Suprapubic skin (tissue), 4 donors: ENCODE data around the gene ILRUN. TPM values are rescaled to one million over a fixed set of nuclear protein-coding genes. Genes with fewer than 3 reads are reported as not detected.
"Not testable (repeated sequence)": the region's sequence is repeated elsewhere in the genome, so short reads cannot be mapped to it uniquely, and the experiment has no call there.

Experiments used
- DNase-seq, 2 donors: peaks; one replicate each; pipeline ENCODE4 v3.0.0-alpha.2; 2019; ENCODE audit warnings: low spot score in 2 of 2
- H3K27ac ChIP-seq: fragments of 200-600 bp; sonication (generic); one replicate; pipeline ENCODE4 v1.5.1; 2019
- H3K27me3 ChIP-seq: fragments of 200-600 bp; sonication (generic); one replicate; pipeline ENCODE4 v1.5.1; 2019
- H3K36me3 ChIP-seq: fragments of 200-600 bp; sonication (generic); one replicate; pipeline ENCODE4 v1.5.1; 2019
- H3K4me1 ChIP-seq: fragments of 200-600 bp; sonication (generic); one replicate; pipeline ENCODE4 v1.5.1; 2019
- H3K4me3 ChIP-seq: fragments of 200-600 bp; sonication (generic); one replicate; pipeline ENCODE4 v1.5.1; 2019; ENCODE audit warnings: mild to moderate bottlenecking
- H3K9me3 ChIP-seq: fragments of 200-600 bp; sonication (generic); one replicate; pipeline ENCODE4 v1.5.1; 2019
- CTCF ChIP-seq, 2 donors: fragments of 200-600 bp in 1 of 2; fragments of 450-650 bp in 1 of 2; sonication (generic) in 1 of 2; IDR thresholded peaks; one replicate each; pipeline ENCODE4 v1.5.1; 2016 to 2019; ENCODE audit warnings: antibody characterized with exemption in 2 of 2, mild to moderate bottlenecking in 1 of 2, moderate library complexity in 1 of 2
- EP300 ChIP-seq: sonication (generic); formaldehyde crosslinking; IDR thresholded peaks from one replicate; pipeline ENCODE4 v1.6.1; 2017; ENCODE audit warnings: antibody characterized with exemption
- POLR2A ChIP-seq, 2 donors: fragments of 450-650 bp; IDR thresholded peaks; one replicate each; pipeline ENCODE4 v1.6.1; 2017; ENCODE audit warnings: antibody characterized with exemption in 2 of 2, mild to moderate bottlenecking in 2 of 2, moderate library complexity in 2 of 2
- POLR2AphosphoS5 ChIP-seq, 3 donors: sonication (generic); formaldehyde crosslinking; IDR thresholded peaks; one replicate each; pipeline ENCODE4 v1.6.1; 2017; ENCODE audit warnings: antibody characterized with exemption in 3 of 3
- WGBS: methylation state at CpG from one replicate; pipeline ENCODE4 v1.1.5; 2018; 5-methylcytosine and 5-hydroxymethylcytosine counted together
- total RNA-seq, 4 donors: library from RNA; depleted of rRNA; stranded (reverse); fragments of >200 nt; gene quantifications; one replicate each; pipeline ENCODE4 v1.1.0, GENCODE V29; 2016

The ILRUN gene
- total RNA-seq, 4 donors from 2014 or later = 65.0 to 86.5 (median 69.6) TPM

- peak overlapping the region; percentile 15 for H3K27ac ChIP-seq
- DNase-seq = no peak
- 77% methylated on average over 5 of the region's 5 CpGs for WGBS
- no peak for TF ChIP-seq POLR2AphosphoS5 (IDR thresholded peaks at IDR 0.05)
- peaks cover 21% of the 10 kb centered on the region for H3K4me1 ChIP-seq
- no peak overlapping the region for H3K4me3 ChIP-seq
- no peaks in the 10 kb centered on the region for H3K36me3 ChIP-seq
- H3K27me3 ChIP-seq = no peaks in the 10 kb centered on the region
- H3K9me3 ChIP-seq = no peaks in the 10 kb centered on the region
Measured at GRCh38 chr6:34663831-34664255, 32.7 kb downstream of the ILRUN start.

GRCh38 chr6:34663371-34663770 is 33.2 kb downstream of the ILRUN start:
- 94% methylated on average over 2 of the region's 2 CpGs for WGBS
- TF ChIP-seq EP300 (no peak), POLR2AphosphoS5 (IDR thresholded peaks at IDR 0.05) (no peak), POLR2A (IDR thresholded peaks at IDR 0.05) (no peak), CTCF (IDR thresholded peaks at IDR 0.05) (no peak)
- no peaks in the 10 kb centered on the region for H3K36me3 ChIP-seq
- no peak for DNase-seq
- no peaks in the 10 kb centered on the region for H3K27me3 ChIP-seq
- H3K4me1 ChIP-seq = peaks cover 26% of the 10 kb centered on the region
- H3K27ac ChIP-seq = no peak overlapping the region
- no peak overlapping the region for H3K4me3 ChIP-seq
- H3K9me3 ChIP-seq = no peaks in the 10 kb centered on the region

- no peaks in the 10 kb centered on the region for H3K9me3 ChIP-seq
- H3K36me3 ChIP-seq = no peaks in the 10 kb centered on the region
- no peak overlapping the region for H3K27ac ChIP-seq
- no peak for DNase-seq
- TF ChIP-seq POLR2AphosphoS5 (IDR thresholded peaks at IDR 0.05) (no peak), CTCF (IDR thresholded peaks at IDR 0.05) (no peak), POLR2A (IDR thresholded peaks at IDR 0.05) (no peak), EP300 (no peak)
- peaks cover 46% of the 10 kb centered on the region for H3K4me1 ChIP-seq
- no peaks in the 10 kb centered on the region for H3K27me3 ChIP-seq
- WGBS = 91% methylated on average over 1 of the region's 1 CpG
- no peak overlapping the region for H3K4me3 ChIP-seq
Measured at GRCh38 chr6:34661357-34661756, 35.2 kb downstream of the ILRUN start.

- no peak for DNase-seq
Measured at GRCh38 chr6:34658605-34659265, 37.8 kb downstream of the ILRUN start.

GRCh38 chr6:34657979-34658480 is 38.5 kb downstream of the ILRUN start:
- DNase-seq, H3K9me3 ChIP-seq, H3K27me3 ChIP-seq: not testable (repeated sequence)
- H3K36me3 ChIP-seq = peaks cover 10% of the 10 kb centered on the region
- peaks cover 38% of the 10 kb centered on the region for H3K4me1 ChIP-seq
- H3K4me3 ChIP-seq = peak overlapping the region; percentile 46
- 46% methylated on average over 6 of the region's 6 CpGs for WGBS
- peak overlapping the region; percentile 89 for H3K27ac ChIP-seq

More at GRCh38 chr6:34658605-34659265, 37.8 kb downstream of the ILRUN start:
- H3K36me3 ChIP-seq = peaks cover 4% of the 10 kb centered on the region
- H3K27ac ChIP-seq = peak overlapping the region; percentile 6
- peaks cover 41% of the 10 kb centered on the region for H3K4me1 ChIP-seq
- no peak overlapping the region for H3K4me3 ChIP-seq
- H3K9me3 ChIP-seq = no peaks in the 10 kb centered on the region
- no peaks in the 10 kb centered on the region for H3K27me3 ChIP-seq
- WGBS = 62% methylated on average over 7 of the region's 7 CpGs
- TF ChIP-seq CTCF (IDR thresholded peaks at IDR 0.05) (no peak), EP300 (no peak), POLR2A (IDR thresholded peaks at IDR 0.05) (no peak), POLR2AphosphoS5 (IDR thresholded peaks at IDR 0.05) (no peak)

GRCh38 chr6:34657307-34657978 is 39.1 kb downstream of the ILRUN start:
- H3K4me3 ChIP-seq = peak overlapping the region; percentile 46
- peaks cover 38% of the 10 kb centered on the region for H3K4me1 ChIP-seq
- H3K27me3 ChIP-seq = no peaks in the 10 kb centered on the region
- H3K36me3 ChIP-seq = peaks cover 11% of the 10 kb centered on the region
- H3K9me3 ChIP-seq = no peaks in the 10 kb centered on the region
- 0% methylated on average over 2 of the region's 2 CpGs for WGBS
- DNase-seq = no peak
- TF ChIP-seq EP300 (no peak), POLR2A (IDR thresholded peaks at IDR 0.05) (no peak), CTCF (IDR thresholded peaks at IDR 0.05) (no peak)
- H3K27ac ChIP-seq = peak overlapping the region; percentile 89
